GM12872 (cell line): Measurements from ENCODE around the gene ELAPOR1.

Source experiments
- CTCF ChIP-seq: IDR thresholded peaks from 3 replicates; pipeline ENCODE4 v1.5.1; 2011; ENCODE audit warnings: low read depth, mild to moderate bottlenecking, low read length, moderate library complexity; ENCODE audit not compliant: insufficient read depth

Gene ELAPOR1

GRCh38 chr1:109104364-109105151 lies 9.4 kb upstream of the ELAPOR1 start:
- no peak for TF ChIP-seq CTCF

GRCh38 chr1:109105881-109106280 lies 8.0 kb upstream of the ELAPOR1 start:
- TF ChIP-seq CTCF: no peak

- no peak for TF ChIP-seq CTCF
Observed at GRCh38 chr1:109107785-109108184, 6.1 kb upstream of the ELAPOR1 start.

GRCh38 chr1:109109906-109110305 lies 4.0 kb upstream of the ELAPOR1 start:
- TF ChIP-seq CTCF: no peak

GRCh38 chr1:109111386-109112055 lies 2.4 kb upstream of the ELAPOR1 start:
- no peak for TF ChIP-seq CTCF

- TF ChIP-seq CTCF: peak; percentile 55; the same call in 2 of the 3 replicates
Observed at GRCh38 chr1:109112056-109112651, 1.8 kb upstream of the ELAPOR1 start.

GRCh38 chr1:109112652-109113285 lies 1.1 kb upstream of the ELAPOR1 start:
- peak; percentile 96 for TF ChIP-seq CTCF
